Naive B cell (primary cell): ENCODE results near the gene ENDOD1. TPM values are rescaled to one million over a fixed set of nuclear protein-coding genes. Genes with fewer than 3 reads are reported as not detected.

Experiments
- ATAC-seq, 2 donors: fragments of 150-1000 bp; cut with Tn5 transposase; 2 replicates each; pipeline ENCODE4 v1.10.0; 2021; ENCODE audit warnings: low read depth in 2 of 2, mild to moderate bottlenecking in 2 of 2, moderate library complexity in 2 of 2
- DNase-seq: peaks from one replicate; pipeline ENCODE4 v3.0.0; 2022
- H3K27ac Mint-ChIP-seq, 6 donors: one replicate each; pipeline ENCODE4 v1.8.0; 2020 to 2022; ENCODE audit warnings: mild to moderate bottlenecking in 6 of 6, mixed read lengths in 6 of 6, moderate library complexity in 5 of 6, inconsistent platforms in 2 of 6
- H3K27me3 Mint-ChIP-seq, 3 donors: one replicate each; pipeline ENCODE4 v1.8.0; 2021 to 2022; ENCODE audit warnings: mixed read lengths in 3 of 3, mild to moderate bottlenecking in 1 of 3
- H3K36me3 Mint-ChIP-seq, 2 donors: one replicate each; pipeline ENCODE4 v1.8.0; 2020 to 2022; ENCODE audit warnings: mixed read lengths in 2 of 2, inconsistent platforms in 1 of 2, mild to moderate bottlenecking in 1 of 2
- H3K4me1 Mint-ChIP-seq, 3 donors: one replicate each; pipeline ENCODE4 v1.8.0; 2020 to 2022; ENCODE audit warnings: mixed read lengths in 3 of 3, inconsistent platforms in 1 of 3, mild to moderate bottlenecking in 1 of 3, moderate library complexity in 1 of 3
- H3K4me3 Mint-ChIP-seq, 8 donors: one replicate each; pipeline ENCODE4 v1.8.0; 2020 to 2022; ENCODE audit warnings: mild to moderate bottlenecking in 8 of 8, mixed read lengths in 8 of 8, moderate library complexity in 8 of 8, inconsistent platforms in 2 of 8
- H3K9me3 Mint-ChIP-seq, 7 donors: one replicate each; pipeline ENCODE4 v1.8.0; 2020 to 2022; ENCODE audit warnings: mixed read lengths in 7 of 7, mild to moderate bottlenecking in 5 of 7, inconsistent platforms in 2 of 7, moderate library complexity in 1 of 7
- polyA plus RNA-seq, 6 donors: library from polyadenylated mRNA; unstranded; fragments of 300-500 nt; fragmentation: Illumina TruSeq; gene quantifications; one replicate each; pipeline ENCODE4 v1.2.3, GENCODE V29; 2021; ENCODE audit warnings: low read depth in 6 of 6

The ENDOD1 gene
- polyA plus RNA-seq, 6 donors from 2014 or later: 3.8 to 25.1 (median 21.7) TPM

- H3K4me3 Mint-ChIP-seq: peak overlapping the region in 1 of 8 donors; percentile 100
- H3K27ac Mint-ChIP-seq: no peak overlapping the region
- H3K27me3 Mint-ChIP-seq: peaks cover 1 to 10% (median 5%) of the 10 kb centered on the region in 3 donors
- H3K36me3 Mint-ChIP-seq: no peaks in the 10 kb centered on the region
- ATAC-seq: no peak
- no peak for DNase-seq
- no peaks in the 10 kb centered on the region for H3K9me3 Mint-ChIP-seq
- peaks cover 14 to 18% (median 17%) of the 10 kb centered on the region in 3 donors for H3K4me1 Mint-ChIP-seq
These were observed 24.3 kb upstream of the ENDOD1 start for GRCh38 chr11:95065336-95065735.

DNA sequence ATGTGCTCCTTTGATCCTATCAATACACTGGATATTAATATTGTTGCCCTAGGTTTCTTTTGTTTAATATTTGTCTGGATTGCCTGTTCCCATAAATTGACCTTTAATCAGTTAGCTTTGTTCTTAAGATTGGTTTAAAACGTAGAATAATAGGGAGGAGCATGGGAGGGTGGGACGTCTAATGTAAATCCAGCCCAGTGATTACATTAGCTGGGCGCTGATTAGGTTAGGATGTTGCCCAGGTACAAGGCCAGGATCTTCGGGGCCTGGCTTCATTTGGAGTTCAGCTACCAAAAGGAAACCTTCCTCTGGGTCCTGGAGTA, 23.0 kb upstream of the ENDOD1 start, which contains the start of gene SRSF8:
Gene SRSF8 (plus strand): TSS at position 204 of the 323 bp plus-strand sequence. CDS start 308 bp downstream, outside the sequence.
- Mint-ChIP-seq H3K27me3 (no peaks in the 10 kb centered on the region), H3K36me3 (no peaks in the 10 kb centered on the region), H3K4me3 (peak within 1 kb of the TSS; percentile 97 to 100 (median 98)), H3K4me1 (peaks cover 20 to 24% (median 22%) of the 10 kb centered on the region in 3 donors), H3K27ac (peak within 1 kb of the TSS; percentile 95 to 98 (median 96)), H3K9me3 (no peaks in the 10 kb centered on the region)
- peak; percentile 13 to 25 for ATAC-seq
- DNase-seq: no peak

- Mint-ChIP-seq H3K9me3 (no peaks in the 10 kb centered on the region), H3K36me3 (no peaks in the 10 kb centered on the region), H3K27me3 (no peaks in the 10 kb centered on the region), H3K27ac (peak overlapping the region; percentile 95 to 98 (median 96)), H3K4me1 (peaks cover 20 to 24% (median 22%) of the 10 kb centered on the region in 3 donors), H3K4me3 (peak overlapping the region; percentile 97 to 100 (median 98))
- peak; percentile 79 for DNase-seq
- peak; percentile 74 to 75 for ATAC-seq
These were observed 22.4 kb upstream of the ENDOD1 start for GRCh38 chr11:95067039-95067840.

DNA sequence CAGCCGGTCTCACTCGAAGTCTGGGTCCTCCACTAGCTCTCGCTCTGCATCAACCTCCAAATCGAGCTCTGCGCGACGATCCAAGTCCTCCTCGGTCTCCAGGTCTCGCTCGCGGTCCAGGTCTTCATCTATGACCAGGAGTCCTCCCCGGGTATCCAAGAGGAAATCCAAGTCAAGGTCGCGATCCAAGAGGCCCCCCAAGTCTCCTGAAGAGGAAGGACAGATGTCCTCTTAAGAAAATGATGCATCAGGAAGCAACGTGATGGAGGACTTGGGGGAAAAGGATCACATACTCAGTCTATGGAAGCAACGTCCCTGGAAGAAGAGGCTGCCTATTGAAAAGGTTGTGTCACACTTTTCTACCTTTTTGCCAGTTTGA, 21.8 kb upstream of the ENDOD1 start:
- Mint-ChIP-seq H3K27me3 (no peaks in the 10 kb centered on the region), H3K4me3 (peak overlapping the region; percentile 97 to 100 (median 98)), H3K36me3 (no peaks in the 10 kb centered on the region), H3K27ac (peak overlapping the region; percentile 94 to 98 (median 96)), H3K4me1 (peaks cover 22 to 24% (median 24%) of the 10 kb centered on the region in 3 donors), H3K9me3 (no peaks in the 10 kb centered on the region)
- ATAC-seq: no peak
- no peak for DNase-seq

DNA sequence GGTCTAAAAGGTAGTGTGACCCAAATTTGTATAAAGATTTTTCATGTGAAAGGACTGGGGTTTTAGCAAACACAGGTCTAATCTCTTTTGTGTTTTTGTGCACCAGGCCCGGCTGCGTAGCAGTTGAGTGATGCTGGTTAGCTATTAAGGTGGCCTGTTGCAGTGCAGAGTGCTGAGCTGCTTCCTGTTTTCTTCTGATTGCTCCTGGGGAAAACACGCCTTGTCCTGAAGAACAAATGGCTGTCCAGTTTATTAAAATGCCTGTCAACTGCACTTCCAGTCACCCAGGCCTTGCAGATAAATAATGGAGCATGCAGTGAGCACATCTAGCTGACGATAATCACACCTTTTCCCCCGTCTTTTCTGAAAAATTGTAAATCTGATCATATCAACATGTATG, 21.1 kb upstream of the ENDOD1 start:
- Mint-ChIP-seq H3K9me3 (no peaks in the 10 kb centered on the region), H3K27ac (peak overlapping the region; percentile 9 to 98 (median 96)), H3K36me3 (no peaks in the 10 kb centered on the region), H3K27me3 (no peaks in the 10 kb centered on the region), H3K4me1 (peaks cover 22 to 28% (median 27%) of the 10 kb centered on the region in 3 donors), H3K4me3 (peak overlapping the region; percentile 97 to 100 (median 98))
- ATAC-seq (peak; percentile 54 to 59), DNase-seq (peak; percentile 77)

DNA sequence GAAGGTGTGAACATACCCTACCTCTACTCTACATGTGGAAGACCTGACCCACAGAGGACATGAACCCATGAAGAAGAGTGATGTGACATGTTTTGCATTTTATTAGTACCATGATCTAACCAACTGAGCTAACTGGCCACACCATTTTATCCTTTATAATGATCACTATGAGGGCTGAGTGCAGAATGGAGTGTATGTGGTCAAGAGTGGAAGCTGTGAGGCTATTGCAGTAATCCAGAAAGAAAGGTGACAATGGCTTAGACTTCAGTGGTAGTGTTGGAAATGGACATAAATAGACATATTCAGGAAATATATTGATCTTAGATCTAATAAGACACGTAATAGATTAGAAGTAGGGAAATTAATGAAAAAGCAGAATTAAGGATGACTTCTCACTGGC, 19.2 kb upstream of the ENDOD1 start:
- H3K27me3 Mint-ChIP-seq: no peaks in the 10 kb centered on the region
- H3K4me3 Mint-ChIP-seq: peak overlapping the region in 4 of 8 donors; percentile 7 to 43 (median 19)
- peaks cover 22 to 28% (median 27%) of the 10 kb centered on the region in 3 donors for H3K4me1 Mint-ChIP-seq
- no peaks in the 10 kb centered on the region for H3K36me3 Mint-ChIP-seq
- ATAC-seq: no peak
- H3K9me3 Mint-ChIP-seq: no peaks in the 10 kb centered on the region
- peak overlapping the region in 3 of 6 donors; percentile 2 to 12 (median 12) for H3K27ac Mint-ChIP-seq
- no peak for DNase-seq

GRCh38 chr11:95072948-95073347, 16.7 kb upstream of the ENDOD1 start:
- no peak for DNase-seq
- no peak for ATAC-seq
- H3K27ac Mint-ChIP-seq: peak overlapping the region in 1 of 6 donors; percentile 42
- no peak overlapping the region for H3K4me3 Mint-ChIP-seq
- H3K9me3 Mint-ChIP-seq: no peaks in the 10 kb centered on the region
- H3K36me3 Mint-ChIP-seq: no peaks in the 10 kb centered on the region
- peaks cover 20 to 29% (median 23%) of the 10 kb centered on the region in 3 donors for H3K4me1 Mint-ChIP-seq
- no peaks in the 10 kb centered on the region for H3K27me3 Mint-ChIP-seq

GRCh38 chr11:95074792-95075563, 14.7 kb upstream of the ENDOD1 start:
- H3K36me3 Mint-ChIP-seq: no peaks in the 10 kb centered on the region
- no peaks in the 10 kb centered on the region for H3K9me3 Mint-ChIP-seq
- DNase-seq (no peak), ATAC-seq (no peak)
- H3K27ac Mint-ChIP-seq: no peak overlapping the region
- no peaks in the 10 kb centered on the region for H3K27me3 Mint-ChIP-seq
- peaks cover 10 to 23% (median 12%) of the 10 kb centered on the region in 3 donors for H3K4me1 Mint-ChIP-seq
- no peak overlapping the region for H3K4me3 Mint-ChIP-seq

- H3K27ac Mint-ChIP-seq: peak overlapping the region in 2 of 6 donors; percentile 6 to 58
- no peaks in the 10 kb centered on the region for H3K36me3 Mint-ChIP-seq
- H3K9me3 Mint-ChIP-seq: no peaks in the 10 kb centered on the region
- DNase-seq (no peak), ATAC-seq (no peak)
- H3K4me1 Mint-ChIP-seq: peaks cover 2 to 15% (median 5%) of the 10 kb centered on the region in 3 donors
- H3K27me3 Mint-ChIP-seq: no peaks in the 10 kb centered on the region
- no peak overlapping the region for H3K4me3 Mint-ChIP-seq
These were observed 13.2 kb upstream of the ENDOD1 start for GRCh38 chr11:95076416-95076815.

DNA sequence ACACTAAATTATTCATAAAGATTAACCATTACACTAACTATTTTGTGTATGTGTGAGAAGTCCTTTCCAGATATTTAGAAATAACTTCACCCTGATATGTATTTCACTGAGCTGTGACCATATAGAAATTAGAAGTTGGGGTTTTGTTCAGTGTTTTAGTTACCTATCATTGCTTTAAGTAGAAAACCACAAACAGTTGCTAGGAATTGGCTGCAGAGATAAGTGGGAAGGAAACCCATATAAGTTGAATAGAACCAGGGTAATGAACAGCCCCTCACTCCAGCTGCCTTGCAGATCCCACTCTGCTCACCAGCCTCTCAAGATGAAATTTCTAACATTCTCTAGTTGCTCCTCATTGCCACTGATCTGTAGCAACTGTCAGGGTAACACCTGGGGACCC, 12.7 kb upstream of the ENDOD1 start:
- ATAC-seq (no peak), DNase-seq (no peak)
- no peak overlapping the region for H3K4me3 Mint-ChIP-seq
- no peaks in the 10 kb centered on the region for H3K36me3 Mint-ChIP-seq
- H3K27ac Mint-ChIP-seq: no peak overlapping the region
- H3K27me3 Mint-ChIP-seq: no peaks in the 10 kb centered on the region
- peaks cover 2 to 15% (median 5%) of the 10 kb centered on the region in 3 donors for H3K4me1 Mint-ChIP-seq
- no peaks in the 10 kb centered on the region for H3K9me3 Mint-ChIP-seq

GRCh38 chr11:95078526-95078925, 11.1 kb upstream of the ENDOD1 start:
- peaks cover 0 to 8% (median 0%) of the 10 kb centered on the region in 3 donors for H3K27me3 Mint-ChIP-seq
- ATAC-seq (no peak), DNase-seq (no peak)
- H3K9me3 Mint-ChIP-seq: no peaks in the 10 kb centered on the region
- H3K36me3 Mint-ChIP-seq: no peaks in the 10 kb centered on the region
- H3K4me3 Mint-ChIP-seq: no peak overlapping the region
- H3K27ac Mint-ChIP-seq: no peak overlapping the region
- H3K4me1 Mint-ChIP-seq: peaks cover 0 to 7% (median 5%) of the 10 kb centered on the region in 3 donors

- H3K27ac Mint-ChIP-seq: no peak overlapping the region
- peaks cover 0 to 8% (median 0%) of the 10 kb centered on the region in 3 donors for H3K27me3 Mint-ChIP-seq
- H3K9me3 Mint-ChIP-seq: no peaks in the 10 kb centered on the region
- H3K4me3 Mint-ChIP-seq: no peak overlapping the region
- H3K4me1 Mint-ChIP-seq: peaks cover 0 to 7% (median 6%) of the 10 kb centered on the region in 3 donors
- H3K36me3 Mint-ChIP-seq: no peaks in the 10 kb centered on the region
- ATAC-seq: no peak
- DNase-seq: no peak
These were observed 8.6 kb upstream of the ENDOD1 start for GRCh38 chr11:95081010-95081409.

DNA sequence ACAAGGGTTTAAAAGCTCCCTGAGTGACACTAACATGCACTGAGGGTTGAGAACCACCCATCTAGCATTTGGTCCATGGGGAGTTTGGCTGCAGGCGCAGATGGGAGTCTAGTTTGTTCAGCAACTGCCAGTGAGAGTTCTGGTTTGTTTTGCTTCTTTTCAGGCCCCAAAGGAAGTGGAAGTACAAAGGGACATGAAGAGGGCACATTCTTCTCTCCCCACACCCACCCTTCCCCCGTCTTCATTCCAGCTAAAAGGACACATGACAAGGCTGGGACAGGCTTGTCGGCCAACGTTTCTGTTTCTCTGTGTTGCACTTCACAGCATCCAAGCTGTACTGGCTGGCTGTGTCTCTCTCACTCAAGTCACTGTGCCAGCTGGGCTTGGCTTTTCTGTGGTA, 8.2 kb upstream of the ENDOD1 start:
- H3K27ac Mint-ChIP-seq: no peak overlapping the region
- no peak overlapping the region for H3K4me3 Mint-ChIP-seq
- peaks cover 0 to 8% (median 4%) of the 10 kb centered on the region in 3 donors for H3K4me1 Mint-ChIP-seq
- no peak for DNase-seq
- no peak for ATAC-seq
- no peaks in the 10 kb centered on the region for H3K9me3 Mint-ChIP-seq
- H3K36me3 Mint-ChIP-seq: no peaks in the 10 kb centered on the region
- H3K27me3 Mint-ChIP-seq: peaks cover 0 to 8% (median 0%) of the 10 kb centered on the region in 3 donors
